ENCODE results near the gene C10orf67. TPM values are rescaled to one million over a fixed set of nuclear protein-coding genes. Genes with fewer than 3 reads are reported as not detected.

C10orf67 gene
- total and polyA plus RNA-seq, 2 experiments from 2014 or later, result 0.16 TPM; not detected in 1

- H3K27ac ChIP-seq (ENCODE audit: low read depth), result no peak overlapping the region
- peak; percentile 55 for DNase-seq (ENCODE audit: low spot score)
- TF ChIP-seq CTCF (conservative IDR thresholded peaks at IDR 0.05; ENCODE audit: low read depth in 2 of 2) (peak; percentile 41 to 60; a peak in 3 of 4 replicates), JUNB (IDR thresholded peaks at IDR 0.05; ENCODE audit: unreplicated experiment) (no peak)
- no peak overlapping the region for H2AFZ ChIP-seq
- no peaks in the 10 kb centered on the region for H3K36me3 ChIP-seq (ENCODE audit: insufficient read depth)
- Mint-ChIP-seq H3K36me3 (ENCODE audit: low read depth) (no peaks in the 10 kb centered on the region), H3K9me3 (no peaks in the 10 kb centered on the region), H3K4me3 (no peak overlapping the region), H3K27ac (no peak overlapping the region), H3K4me1 (no peaks in the 10 kb centered on the region), H3K27me3 (ENCODE audit: insufficient read depth, low read depth, poor library complexity) (no peaks in the 10 kb centered on the region)
- H3K4me2 ChIP-seq, result no peak overlapping the region
- no peaks in the 10 kb centered on the region for H3K79me2 ChIP-seq (replicated peaks; ENCODE audit: insufficient read depth)
- ATAC-seq, result peak; percentile 43; the same call in 2 of the 3 replicates
- no peaks in the 10 kb centered on the region for H3K9me2 ChIP-seq (ENCODE audit: insufficient read depth)
- H3F3A ChIP-seq (replicated peaks; ENCODE audit: low read depth), result no peaks in the 10 kb centered on the region
- no peaks in the 10 kb centered on the region for H3K4me1 ChIP-seq (ENCODE audit: insufficient read depth)
- no peak overlapping the region for H3K4me3 ChIP-seq
- H4K20me1 ChIP-seq (replicated peaks; ENCODE audit: insufficient read depth), result no peaks in the 10 kb centered on the region
- H3K27me3 ChIP-seq (ENCODE audit: insufficient read depth), result no peaks in the 10 kb centered on the region
Observed at GRCh38 chr10:23358357-23358756, 13.8 kb upstream of the C10orf67 start.

- Mint-ChIP-seq H3K4me3 (no peak overlapping the region), H3K27me3 (ENCODE audit: insufficient read depth, low read depth, poor library complexity) (no peaks in the 10 kb centered on the region), H3K9me3 (no peaks in the 10 kb centered on the region), H3K4me1 (no peaks in the 10 kb centered on the region), H3K27ac (no peak overlapping the region), H3K36me3 (ENCODE audit: low read depth) (no peaks in the 10 kb centered on the region)
- no peak overlapping the region for H3K4me2 ChIP-seq
- no peaks in the 10 kb centered on the region for H3K4me1 ChIP-seq (ENCODE audit: insufficient read depth)
- no peaks in the 10 kb centered on the region for H3K9me2 ChIP-seq (ENCODE audit: insufficient read depth)
- no peaks in the 10 kb centered on the region for H4K20me1 ChIP-seq (replicated peaks; ENCODE audit: insufficient read depth)
- no peak for ATAC-seq
- no peaks in the 10 kb centered on the region for H3K79me2 ChIP-seq (replicated peaks; ENCODE audit: insufficient read depth)
- no peaks in the 10 kb centered on the region for H3F3A ChIP-seq (replicated peaks; ENCODE audit: low read depth)
- no peaks in the 10 kb centered on the region for H3K36me3 ChIP-seq (ENCODE audit: insufficient read depth)
- H3K27ac ChIP-seq (ENCODE audit: low read depth), result no peak overlapping the region
- peak overlapping the region; percentile 63; the same call in 1 of the 2 replicates for H2AFZ ChIP-seq
- H3K27me3 ChIP-seq (ENCODE audit: insufficient read depth), result no peaks in the 10 kb centered on the region
- H3K4me3 ChIP-seq, result no peak overlapping the region
- DNase-seq (ENCODE audit: low spot score), result no peak
- TF ChIP-seq NANOG (IDR thresholded peaks at IDR 0.05; ENCODE audit: borderline replicate concordance), result no peak
- TF ChIP-seq ZNF462 (CRISPR knock-in tag; IDR thresholded peaks at IDR 0.05), result no peak
- no peak for TF ChIP-seq CREB1 (CRISPR knock-in tag; IDR thresholded peaks at IDR 0.05; ENCODE audit: low read depth)
- no peak for TF ChIP-seq REST (IDR thresholded peaks at IDR 0.05; ENCODE audit: unreplicated experiment)
- no peak for TF ChIP-seq ZNF331 (CRISPR knock-in tag; IDR thresholded peaks at IDR 0.05; ENCODE audit: low read depth)
- no peak for TF ChIP-seq EZH2 (IDR thresholded peaks at IDR 0.05; ENCODE audit: low read depth, unreplicated experiment)
Observed at GRCh38 chr10:23354630-23355279, 10.2 kb upstream of the C10orf67 start.
